HK-2 (cell line): Measurements from ENCODE around the gene EPN3.

ENCODE experiments used
- DNase-seq: peaks from one replicate; pipeline ENCODE4 v3.0.0-alpha.2; 2018; ENCODE audit not compliant: unreplicated experiment

The EPN3 gene

DNA sequence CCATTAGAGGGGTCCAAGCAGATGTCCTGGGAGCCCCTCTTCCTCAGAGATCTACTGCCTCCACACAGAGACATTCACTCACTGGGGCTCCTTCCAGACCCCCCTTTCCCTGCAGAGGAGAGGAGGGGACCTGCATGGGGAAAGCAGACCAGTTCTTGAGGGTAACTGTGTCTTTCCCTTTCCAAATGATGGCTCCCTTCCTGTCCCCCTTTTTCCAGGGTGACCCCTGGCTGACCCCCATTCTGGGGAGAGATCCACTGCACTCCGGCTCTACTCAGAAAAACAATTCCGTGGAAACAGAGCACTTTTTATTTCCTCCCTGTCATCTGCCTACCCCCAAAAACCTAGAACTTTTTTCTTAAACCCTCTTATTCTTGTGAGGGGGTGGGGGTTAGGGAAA, 34.4 kb downstream of the EPN3 start:
- DNase-seq = no peak

- no peak for DNase-seq
Measured at GRCh38 chr17:50568659-50569058, 36.1 kb downstream of the EPN3 start.

DNA sequence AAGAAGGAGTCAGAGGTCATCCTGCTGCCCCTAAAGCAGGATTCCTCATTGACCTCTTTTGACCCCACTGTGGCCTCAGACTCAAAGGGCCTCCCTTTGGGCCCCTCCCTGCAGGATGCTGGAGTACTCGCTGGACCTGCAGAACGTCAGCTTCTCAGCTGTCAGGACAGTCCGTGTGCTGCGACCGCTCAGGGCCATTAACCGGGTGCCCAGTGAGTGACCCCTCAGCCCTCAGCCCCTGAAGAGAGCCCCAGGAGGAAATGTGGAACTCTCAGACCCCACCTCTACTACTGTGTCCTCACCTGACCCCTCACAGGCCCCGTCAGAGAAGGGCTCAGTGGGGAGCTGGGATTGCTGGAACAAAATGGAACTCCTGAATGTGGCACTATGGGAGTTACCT, 37.1 kb downstream of the EPN3 start:
- no peak for DNase-seq

DNA sequence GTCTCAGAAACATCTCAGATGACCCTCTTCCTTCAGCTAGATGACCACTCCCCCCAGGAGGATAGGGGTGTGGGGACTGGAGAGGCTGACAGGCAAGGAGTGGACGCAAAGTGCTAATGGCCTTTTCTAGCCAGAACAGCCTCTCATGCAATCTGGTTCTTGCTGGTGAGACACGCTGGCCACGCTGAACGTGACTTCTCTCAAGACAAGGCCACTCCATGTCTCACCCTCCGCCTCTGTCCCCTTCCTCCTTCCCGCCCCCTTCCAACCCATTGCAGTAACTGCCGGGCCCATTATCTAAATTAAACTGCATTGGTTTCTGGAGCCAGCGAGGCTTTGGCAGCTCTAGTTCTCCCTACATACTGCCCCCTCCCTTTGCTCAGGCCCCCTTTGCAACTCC, 37.5 kb downstream of the EPN3 start:
- no peak for DNase-seq

DNA sequence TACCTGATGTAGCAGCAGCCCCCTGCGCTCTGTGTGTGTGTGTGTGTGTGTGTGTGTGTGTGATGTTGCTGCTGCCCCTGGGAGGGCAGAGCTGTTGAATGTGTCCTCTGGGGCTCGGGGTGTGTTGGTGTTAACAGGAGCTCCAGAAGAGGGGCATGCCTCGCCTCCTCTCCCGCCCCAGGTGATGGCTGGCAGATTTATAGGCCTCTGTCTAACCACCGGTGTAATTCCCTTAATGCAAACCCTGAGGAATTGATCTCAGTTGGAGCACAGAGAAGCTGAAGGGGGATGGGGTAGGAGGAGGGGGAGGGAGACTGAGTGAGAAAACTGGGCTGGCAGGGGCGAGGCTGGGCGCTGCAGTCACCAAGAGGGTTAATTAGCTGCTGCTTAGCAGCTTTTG, 38.0 kb downstream of the EPN3 start:
- DNase-seq = no peak

DNA sequence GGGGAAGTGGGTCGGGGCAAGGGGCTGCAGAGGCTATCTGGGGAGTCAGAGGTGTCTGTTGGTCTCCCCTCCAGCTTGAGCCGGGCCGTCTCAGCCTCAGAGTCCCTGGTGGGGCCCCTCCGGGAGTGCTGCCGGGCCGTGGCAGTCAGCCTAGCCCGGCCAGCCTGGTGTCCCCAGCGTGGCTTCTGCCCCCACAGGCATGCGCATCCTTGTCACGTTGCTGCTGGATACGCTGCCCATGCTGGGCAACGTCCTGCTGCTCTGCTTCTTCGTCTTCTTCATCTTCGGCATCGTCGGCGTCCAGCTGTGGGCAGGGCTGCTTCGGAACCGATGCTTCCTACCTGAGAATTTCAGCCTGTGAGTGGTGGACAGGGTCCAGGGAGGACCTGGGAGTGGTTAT, 39.1 kb downstream of the EPN3 start:
- DNase-seq = no peak

DNA sequence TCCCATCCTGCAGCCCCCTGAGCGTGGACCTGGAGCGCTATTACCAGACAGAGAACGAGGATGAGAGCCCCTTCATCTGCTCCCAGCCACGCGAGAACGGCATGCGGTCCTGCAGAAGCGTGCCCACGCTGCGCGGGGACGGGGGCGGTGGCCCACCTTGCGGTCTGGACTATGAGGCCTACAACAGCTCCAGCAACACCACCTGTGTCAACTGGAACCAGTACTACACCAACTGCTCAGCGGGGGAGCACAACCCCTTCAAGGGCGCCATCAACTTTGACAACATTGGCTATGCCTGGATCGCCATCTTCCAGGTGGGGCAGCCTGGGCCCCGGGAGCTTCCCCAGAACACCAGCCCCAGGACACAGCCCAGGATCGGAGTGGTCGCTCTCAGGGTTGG, 40.0 kb downstream of the EPN3 start:
- DNase-seq = no peak

DNA sequence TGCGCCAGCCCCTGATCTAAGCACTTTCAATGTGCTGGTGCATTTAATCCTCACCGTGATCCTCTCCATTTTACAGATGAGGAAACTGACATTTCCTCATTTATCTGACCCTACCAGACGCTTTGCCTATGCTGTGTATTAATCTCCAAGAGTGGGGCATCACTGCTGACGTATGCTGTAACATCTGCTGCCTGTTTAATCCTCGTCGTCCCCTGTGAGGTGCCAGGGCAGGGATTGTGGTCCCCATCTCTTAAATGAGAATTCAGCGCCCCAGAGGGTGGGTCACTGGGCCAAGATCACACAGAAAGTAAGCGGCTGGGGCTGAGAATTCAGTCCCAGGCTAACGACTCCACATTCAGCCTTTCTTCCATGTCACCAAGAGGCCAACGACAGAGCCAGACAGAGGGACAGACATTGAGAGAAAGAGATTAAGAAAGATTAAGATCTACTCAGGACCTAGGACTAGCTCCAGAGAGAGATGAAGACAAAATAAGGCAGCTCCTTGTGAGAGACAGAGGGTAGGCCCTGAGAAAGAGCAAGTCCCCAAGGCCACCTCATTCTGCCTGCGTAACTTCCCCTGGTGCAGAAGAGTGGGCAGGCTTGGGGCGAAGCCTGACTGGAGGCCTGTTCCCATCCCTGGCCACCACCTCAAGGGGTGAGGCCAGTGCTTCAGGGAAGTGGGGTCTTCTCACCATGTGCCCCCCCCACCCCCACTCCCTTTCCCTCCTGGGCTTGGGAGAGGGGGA, 41.5 kb downstream of the EPN3 start:
- DNase-seq = no peak

GRCh38 chr17:50575581-50576210, 43.2 kb downstream of the EPN3 start:
- DNase-seq = no peak

DNA sequence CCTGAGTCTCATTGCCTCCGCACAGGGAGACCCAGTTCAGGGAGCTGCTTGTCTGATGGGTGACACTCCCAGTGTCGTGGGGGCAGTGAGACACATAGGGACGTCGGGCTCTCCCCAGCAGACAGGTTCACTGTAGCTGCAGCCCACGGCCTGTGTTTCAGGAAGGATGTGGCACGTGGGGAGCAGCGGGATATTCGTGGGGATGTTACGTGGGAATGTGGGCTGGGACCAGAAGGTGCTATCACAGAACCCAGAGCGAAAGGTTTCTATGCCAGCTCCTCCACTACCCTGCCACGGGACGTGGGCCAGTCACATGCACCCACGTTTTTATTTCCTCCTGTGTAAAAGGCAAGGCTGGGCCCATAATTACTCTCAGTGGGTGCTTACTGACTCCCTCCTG, 44.3 kb downstream of the EPN3 start:
- no peak for DNase-seq

- DNase-seq = no peak
Measured at GRCh38 chr17:50577451-50577954, 45.0 kb downstream of the EPN3 start.

GRCh38 chr17:50578173-50578572, 45.6 kb downstream of the EPN3 start:
- no peak for DNase-seq

DNA sequence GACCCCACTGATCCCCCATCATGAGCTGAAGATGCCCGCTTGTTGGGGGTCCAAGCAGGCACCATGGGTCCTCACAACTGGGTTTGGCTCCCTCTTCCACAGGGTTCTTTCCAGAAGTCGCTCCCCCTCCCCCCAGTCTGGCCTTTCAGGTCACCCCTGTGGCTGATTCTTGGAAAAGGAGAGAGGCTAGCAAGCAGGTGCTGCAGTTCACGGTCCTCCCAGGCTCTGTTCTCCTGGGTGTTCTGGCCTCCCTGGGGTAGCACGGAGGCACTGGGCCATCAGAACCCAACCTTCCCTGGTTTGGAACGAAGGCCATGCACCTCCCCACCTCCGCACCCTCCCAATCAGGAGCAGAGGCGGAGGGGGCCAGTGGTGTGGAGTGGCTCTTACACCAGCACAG, 46.9 kb downstream of the EPN3 start:
- DNase-seq = no peak

DNA sequence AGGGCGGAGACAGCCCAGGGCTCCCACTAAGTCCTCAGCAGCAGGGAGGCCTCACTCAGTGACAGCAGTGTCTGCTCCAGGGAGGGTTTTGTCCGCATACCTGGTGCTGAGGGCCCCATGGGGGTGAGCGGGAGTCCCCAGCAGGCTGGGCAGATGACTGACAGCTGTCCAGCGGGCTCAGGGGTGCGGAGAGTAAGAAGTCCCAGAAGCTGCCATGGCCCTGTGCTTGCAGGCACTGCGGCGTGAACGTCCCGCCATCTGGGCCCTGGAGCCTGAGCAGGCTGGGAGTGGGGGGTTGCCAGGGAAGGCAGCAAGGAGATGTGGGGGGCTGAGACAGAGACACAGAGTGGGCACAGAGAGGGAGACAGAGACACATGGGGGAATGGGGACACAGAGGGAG, 48.1 kb downstream of the EPN3 start:
- no peak for DNase-seq

DNA sequence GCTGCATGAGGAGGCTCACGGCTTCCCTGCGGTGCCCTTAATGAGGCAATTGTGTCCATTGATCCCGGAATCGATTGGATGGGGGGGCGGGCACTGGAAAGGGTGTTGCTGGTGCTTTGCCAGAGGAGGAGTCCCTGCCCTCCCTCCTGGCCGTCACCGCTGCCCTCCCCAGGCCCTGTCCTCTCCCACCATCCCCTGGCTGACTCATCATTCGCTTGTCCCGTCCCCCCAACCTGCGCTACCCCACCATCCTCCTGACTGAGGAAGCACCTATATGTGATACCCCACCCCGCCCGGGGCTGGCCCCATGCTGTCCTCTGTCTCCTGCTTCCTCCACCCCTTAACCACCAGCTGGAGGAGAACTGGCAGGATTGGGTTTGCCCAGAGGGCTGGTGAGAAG, 48.8 kb downstream of the EPN3 start:
- DNase-seq = no peak

GRCh38 chr17:50582741-50583140, 50.2 kb downstream of the EPN3 start:
- DNase-seq = no peak

GRCh38 chr17:50583641-50584040, 51.1 kb downstream of the EPN3 start:
- DNase-seq = no peak

GRCh38 chr17:50584116-50584515, 51.6 kb downstream of the EPN3 start:
- no peak for DNase-seq

DNA sequence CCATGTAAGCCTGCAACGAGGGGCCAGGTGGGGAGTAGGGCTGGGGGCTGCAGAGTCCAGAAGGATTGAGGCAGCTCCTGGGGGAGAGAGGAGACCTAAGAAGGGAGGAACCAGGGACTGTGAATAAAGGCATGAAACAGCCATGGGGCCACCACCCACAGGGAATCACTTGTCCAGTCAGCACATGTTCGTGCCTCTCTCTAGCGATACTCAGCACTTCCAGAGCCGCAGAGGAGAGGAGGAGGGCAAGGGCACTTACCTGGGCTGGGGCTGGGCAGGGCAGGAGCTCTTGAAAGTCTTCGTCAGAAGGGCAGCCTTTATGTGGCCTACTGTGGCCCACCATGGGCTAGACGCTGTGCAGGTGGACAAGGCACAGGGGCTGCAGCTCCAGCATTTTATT, 52.2 kb downstream of the EPN3 start:
- no peak for DNase-seq

DNA sequence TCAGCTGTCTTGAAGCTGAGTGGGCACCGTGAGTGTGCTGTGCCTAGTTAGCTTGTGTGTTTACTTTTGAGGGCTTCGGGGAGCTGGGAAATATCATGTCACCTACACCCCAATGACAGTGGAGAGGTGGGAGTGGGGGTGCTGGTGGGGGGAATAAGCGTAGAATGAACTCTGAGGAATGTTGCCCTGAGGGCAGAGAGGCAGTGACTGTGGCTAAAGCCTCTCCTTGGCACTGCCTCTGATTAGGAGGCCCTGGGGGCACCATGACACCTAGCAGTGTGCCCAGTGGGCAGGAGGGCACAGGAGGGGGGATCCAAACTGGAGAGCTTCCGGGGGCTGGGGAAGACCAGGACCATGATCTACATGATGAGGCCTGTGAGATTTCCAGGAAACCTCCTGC, 52.8 kb downstream of the EPN3 start:
- no peak for DNase-seq

DNA sequence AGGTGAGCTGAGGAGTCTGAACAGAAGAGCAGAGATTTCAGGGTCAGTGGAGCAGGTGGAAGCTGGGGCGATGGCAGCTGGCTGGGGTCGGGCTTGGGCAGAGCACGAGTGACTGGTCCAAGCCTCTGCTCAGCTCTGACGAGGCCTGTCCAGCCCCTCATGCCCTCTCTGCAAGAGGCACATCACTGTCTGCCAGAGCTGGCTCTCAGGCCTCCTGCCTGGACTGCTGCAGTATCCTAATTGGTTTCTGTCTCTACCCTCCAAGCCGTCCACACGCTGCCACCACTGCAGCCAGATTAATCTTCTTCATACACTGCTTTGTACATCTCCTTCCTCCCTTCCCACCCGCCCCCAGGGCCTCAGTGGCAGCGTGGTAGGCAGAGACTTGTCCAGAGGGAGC, 53.4 kb downstream of the EPN3 start:
- DNase-seq = no peak

- no peak for DNase-seq
Measured at GRCh38 chr17:50586421-50587247, 54.1 kb downstream of the EPN3 start.

- DNase-seq = no peak
Measured at GRCh38 chr17:50587571-50587970, 55.0 kb downstream of the EPN3 start.
